Neural crest cell (in vitro differentiated cells): ENCODE results near the gene ARL15. TPM values are rescaled to one million over a fixed set of nuclear protein-coding genes. Genes with fewer than 3 reads are reported as not detected.

ENCODE experiments used
- DNase-seq: peaks from one replicate; pipeline ENCODE4 v3.0.0; 2021; ENCODE audit warnings: low read depth, mixed read lengths, low spot score
- H3K27ac Mint-ChIP-seq: one replicate; pipeline ENCODE4 v1.8.0; 2021; ENCODE audit warnings: mild to moderate bottlenecking, mixed read lengths; ENCODE audit not compliant: unreplicated experiment
- H3K27me3 Mint-ChIP-seq: 2 replicates; pipeline ENCODE4 v1.8.0; 2021; ENCODE audit warnings: low read depth, mild to moderate bottlenecking, mixed read lengths
- H3K36me3 Mint-ChIP-seq: 2 replicates; pipeline ENCODE4 v1.8.0; 2021; ENCODE audit warnings: low read depth, mild to moderate bottlenecking, mixed read lengths
- H3K4me1 Mint-ChIP-seq: 2 replicates; pipeline ENCODE4 v1.8.0; 2021; ENCODE audit warnings: mixed read lengths
- H3K4me3 Mint-ChIP-seq: one replicate; pipeline ENCODE4 v1.8.0; 2021; ENCODE audit warnings: mild to moderate bottlenecking, mixed read lengths
- H3K9me3 Mint-ChIP-seq: 2 replicates; pipeline ENCODE4 v1.8.0; 2021; ENCODE audit warnings: mixed read lengths
- total RNA-seq: library from RNA; stranded (reverse); gene quantifications from 2 replicates; pipeline ENCODE4 v1.2.1, GENCODE V29; 2021
- TF ChIP-seq, protein P1 (sequence below): fragments of 200-600 bp; sonication (generic); conservative IDR thresholded peaks from 2 replicates; pipeline ENCODE4 v1.5.0; 2021; ENCODE audit warnings: antibody characterized with exemption, mild to moderate bottlenecking

Gene ARL15
- total RNA-seq, 1 donor from 2014 or later = 18.4 TPM

DNA sequence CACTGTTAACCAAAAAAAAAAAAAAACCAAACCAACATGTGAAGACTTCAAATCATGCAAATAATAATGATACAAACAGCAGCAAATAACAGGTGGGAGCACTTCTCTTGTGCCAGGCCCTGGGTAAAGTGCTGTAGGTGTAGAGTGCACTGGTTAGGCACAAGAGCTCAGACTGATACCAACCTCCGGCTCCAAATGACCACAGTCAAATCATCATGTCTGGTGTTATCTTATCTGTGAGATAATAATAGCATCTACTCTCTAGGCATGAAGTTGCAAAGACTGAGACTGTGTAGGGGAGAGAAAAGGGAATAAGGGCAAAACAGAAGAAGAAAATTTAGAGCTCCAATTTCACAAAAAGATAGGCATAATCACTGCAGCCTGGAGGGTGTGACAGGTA is 159.5 kb downstream of the ARL15 start:
- TF ChIP-seq, protein P1, sequence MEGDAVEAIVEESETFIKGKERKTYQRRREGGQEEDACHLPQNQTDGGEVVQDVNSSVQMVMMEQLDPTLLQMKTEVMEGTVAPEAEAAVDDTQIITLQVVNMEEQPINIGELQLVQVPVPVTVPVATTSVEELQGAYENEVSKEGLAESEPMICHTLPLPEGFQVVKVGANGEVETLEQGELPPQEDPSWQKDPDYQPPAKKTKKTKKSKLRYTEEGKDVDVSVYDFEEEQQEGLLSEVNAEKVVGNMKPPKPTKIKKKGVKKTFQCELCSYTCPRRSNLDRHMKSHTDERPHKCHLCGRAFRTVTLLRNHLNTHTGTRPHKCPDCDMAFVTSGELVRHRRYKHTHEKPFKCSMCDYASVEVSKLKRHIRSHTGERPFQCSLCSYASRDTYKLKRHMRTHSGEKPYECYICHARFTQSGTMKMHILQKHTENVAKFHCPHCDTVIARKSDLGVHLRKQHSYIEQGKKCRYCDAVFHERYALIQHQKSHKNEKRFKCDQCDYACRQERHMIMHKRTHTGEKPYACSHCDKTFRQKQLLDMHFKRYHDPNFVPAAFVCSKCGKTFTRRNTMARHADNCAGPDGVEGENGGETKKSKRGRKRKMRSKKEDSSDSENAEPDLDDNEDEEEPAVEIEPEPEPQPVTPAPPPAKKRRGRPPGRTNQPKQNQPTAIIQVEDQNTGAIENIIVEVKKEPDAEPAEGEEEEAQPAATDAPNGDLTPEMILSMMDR = no peak
- no peaks in the 10 kb centered on the region for H3K27me3 Mint-ChIP-seq
- no peaks in the 10 kb centered on the region for H3K36me3 Mint-ChIP-seq
- H3K4me3 Mint-ChIP-seq = no peak overlapping the region
- peaks cover 18% of the 10 kb centered on the region for H3K4me1 Mint-ChIP-seq
- DNase-seq = no peak
- H3K27ac Mint-ChIP-seq = no peak overlapping the region
- H3K9me3 Mint-ChIP-seq = no peaks in the 10 kb centered on the region

DNA sequence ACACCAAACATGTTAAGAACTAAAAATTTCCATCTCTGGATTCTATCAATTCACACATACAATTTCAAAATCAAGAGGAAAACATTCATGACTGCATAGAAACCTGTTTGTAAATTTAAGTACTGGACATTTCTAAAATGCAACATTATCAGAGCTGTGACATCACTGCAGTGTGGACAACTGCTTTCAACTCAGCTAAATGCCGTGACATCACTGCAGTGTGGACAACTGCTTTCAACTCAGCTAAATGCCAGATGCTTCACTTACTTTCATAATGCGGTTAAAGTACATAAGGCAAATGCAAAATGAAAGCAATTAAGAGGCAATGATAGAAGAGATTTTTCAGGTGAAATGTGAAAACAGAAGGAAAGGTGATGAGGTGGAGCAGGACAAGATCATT is 161.5 kb downstream of the ARL15 start:
- H3K36me3 Mint-ChIP-seq = peaks cover 4% of the 10 kb centered on the region
- DNase-seq = no peak
- no peak overlapping the region for H3K4me3 Mint-ChIP-seq
- peaks cover 18% of the 10 kb centered on the region for H3K4me1 Mint-ChIP-seq
- TF ChIP-seq, protein P1 = no peak
- no peaks in the 10 kb centered on the region for H3K27me3 Mint-ChIP-seq
- H3K9me3 Mint-ChIP-seq = no peaks in the 10 kb centered on the region
- no peak overlapping the region for H3K27ac Mint-ChIP-seq

DNA sequence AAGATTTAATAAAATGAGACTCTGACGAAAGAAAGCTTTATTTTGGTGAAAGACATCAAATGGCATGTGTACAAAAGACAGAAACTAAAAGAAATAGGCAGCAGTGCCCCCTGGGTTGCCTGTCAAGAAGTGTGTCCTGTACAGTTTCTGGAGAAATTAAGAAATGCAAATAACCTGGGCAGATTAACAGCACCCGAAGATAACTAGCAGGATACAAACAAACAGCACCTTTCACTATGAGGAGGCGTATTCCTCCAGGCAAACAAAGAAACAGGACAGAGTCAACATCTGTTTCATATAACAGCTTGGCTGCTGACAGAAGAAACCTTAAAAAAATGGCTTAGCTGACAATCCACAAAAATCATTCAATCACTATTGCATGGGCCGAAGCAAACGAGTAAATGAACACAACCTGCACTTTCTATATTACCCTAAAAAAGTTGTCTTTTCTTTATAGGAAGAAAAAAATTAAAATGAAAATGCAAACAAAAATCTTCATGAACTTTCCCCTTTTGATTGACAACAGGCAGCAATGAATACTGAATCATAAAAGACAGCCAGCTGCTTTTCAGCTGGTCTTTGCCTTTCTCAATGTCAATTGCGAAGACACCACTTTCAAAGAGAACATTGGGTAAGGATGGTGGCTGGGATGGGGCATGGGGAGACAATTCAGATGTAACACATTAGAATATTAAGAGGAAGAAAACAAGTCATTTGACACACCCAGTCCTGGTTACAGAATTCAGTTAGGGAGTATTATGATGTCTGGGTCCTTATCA is 162.1 kb downstream of the ARL15 start:
- Mint-ChIP-seq H3K27me3 (no peaks in the 10 kb centered on the region), H3K4me1 (peaks cover 18% of the 10 kb centered on the region), H3K27ac (no peak overlapping the region), H3K4me3 (no peak overlapping the region), H3K9me3 (no peaks in the 10 kb centered on the region), H3K36me3 (peaks cover 4% of the 10 kb centered on the region)
- no peak for DNase-seq
- TF ChIP-seq, protein P1 = no peak

DNA sequence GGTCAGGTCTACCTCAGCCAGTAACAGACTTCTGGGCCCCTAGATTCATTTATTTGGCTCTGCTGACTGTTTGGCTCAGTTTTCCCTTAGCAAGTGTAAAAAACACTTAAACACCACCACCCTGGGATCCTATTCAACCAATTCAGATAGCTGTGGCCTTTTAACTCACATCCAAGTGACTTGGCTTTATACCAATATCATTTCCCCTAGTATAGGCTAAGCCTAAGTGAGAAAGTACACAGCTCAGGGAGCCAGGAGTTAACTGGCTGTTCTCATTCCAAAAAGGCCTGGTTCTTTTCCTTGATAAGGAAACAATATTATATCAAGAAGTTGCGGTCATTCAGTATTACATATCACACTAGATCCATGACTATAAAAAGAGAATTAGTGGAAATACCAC is 163.5 kb downstream of the ARL15 start:
- no peaks in the 10 kb centered on the region for H3K9me3 Mint-ChIP-seq
- DNase-seq = no peak
- TF ChIP-seq, protein P1 = no peak
- peaks cover 18% of the 10 kb centered on the region for H3K4me1 Mint-ChIP-seq
- no peak overlapping the region for H3K27ac Mint-ChIP-seq
- H3K4me3 Mint-ChIP-seq = no peak overlapping the region
- peaks cover 4% of the 10 kb centered on the region for H3K36me3 Mint-ChIP-seq
- no peaks in the 10 kb centered on the region for H3K27me3 Mint-ChIP-seq

DNA sequence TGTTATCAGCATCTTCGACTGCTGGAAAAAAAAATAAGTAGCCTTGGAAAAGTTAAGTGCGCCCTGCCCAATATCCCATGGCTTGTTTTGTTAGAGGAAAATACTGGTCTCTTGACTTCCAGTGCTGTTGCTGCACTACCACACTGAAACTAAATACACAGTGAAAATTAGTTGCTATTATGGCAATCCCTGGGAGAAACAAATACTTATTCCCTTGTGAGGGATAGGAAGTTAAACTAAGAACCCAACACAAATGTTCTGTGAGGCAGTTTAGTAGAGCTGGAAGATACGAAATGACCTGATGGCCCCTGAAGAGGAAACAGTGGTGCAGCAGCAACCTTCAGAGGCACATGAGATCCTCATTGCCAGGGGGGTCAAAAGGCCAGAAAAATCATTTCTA is 164.0 kb downstream of the ARL15 start:
- no peak for DNase-seq
- Mint-ChIP-seq H3K27ac (no peak overlapping the region), H3K9me3 (no peaks in the 10 kb centered on the region), H3K4me1 (peaks cover 18% of the 10 kb centered on the region), H3K27me3 (no peaks in the 10 kb centered on the region), H3K4me3 (no peak overlapping the region), H3K36me3 (peaks cover 4% of the 10 kb centered on the region)
- TF ChIP-seq, protein P1 = no peak
